Measurements from ENCODE around the gene KRT12.

KRT12 gene

GRCh38 chr17:40866838-40867237 lies at the start of gene KRT12:
Gene KRT12 (minus strand): TSS chr17:40867223. CDS start chr17:40867186, 37 bp downstream.
- no peak within 1 kb of the TSS for H3K27ac ChIP-seq
- TF ChIP-seq CTCF (IDR thresholded peaks at IDR 0.05), result no peak
- H3K4me3 ChIP-seq, result no peak within 1 kb of the TSS
- no peak for DNase-seq (ENCODE audit: low spot score)

GRCh38 chr17:40916366-40916765 lies 49.3 kb upstream of the KRT12 start:
- H3K4me3 ChIP-seq, result no peak overlapping the region
- DNase-seq (ENCODE audit: low spot score), result no peak
- H3K27ac ChIP-seq, result no peak overlapping the region
- TF ChIP-seq CTCF (IDR thresholded peaks at IDR 0.05), result no peak

- DNase-seq (ENCODE audit: low spot score), result no peak
- TF ChIP-seq CTCF (IDR thresholded peaks at IDR 0.05), result no peak
- Histone ChIP-seq H3K4me3 (no peak overlapping the region), H3K27ac (no peak overlapping the region)
These were observed 48.8 kb upstream of the KRT12 start for GRCh38 chr17:40915721-40916256.

DNA sequence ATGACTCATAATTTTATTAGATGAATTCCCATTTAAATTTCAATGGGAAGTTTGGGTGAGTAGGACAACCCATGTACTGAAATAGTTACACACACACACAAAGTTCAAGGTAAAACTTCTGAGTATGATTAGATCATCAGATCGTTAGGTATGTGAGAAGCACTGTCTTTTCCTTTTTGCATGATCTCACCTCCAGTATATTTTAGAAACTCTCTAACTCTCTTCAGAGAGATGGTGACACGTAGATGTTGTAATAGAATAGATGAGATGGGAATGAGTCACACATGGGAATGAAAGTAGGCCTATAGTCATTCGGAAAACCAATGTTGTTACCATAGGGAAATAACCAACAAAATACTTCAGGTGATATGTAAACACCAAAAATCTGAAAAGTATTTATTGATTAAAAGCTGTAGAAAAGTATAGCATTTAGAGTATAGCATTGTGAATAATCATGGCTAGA lies 48.2 kb upstream of the KRT12 start:
- no peak for DNase-seq (ENCODE audit: low spot score)
- Histone ChIP-seq H3K4me3 (no peak overlapping the region), H3K27ac (no peak overlapping the region)
- no peak for TF ChIP-seq CTCF (IDR thresholded peaks at IDR 0.05)

DNA sequence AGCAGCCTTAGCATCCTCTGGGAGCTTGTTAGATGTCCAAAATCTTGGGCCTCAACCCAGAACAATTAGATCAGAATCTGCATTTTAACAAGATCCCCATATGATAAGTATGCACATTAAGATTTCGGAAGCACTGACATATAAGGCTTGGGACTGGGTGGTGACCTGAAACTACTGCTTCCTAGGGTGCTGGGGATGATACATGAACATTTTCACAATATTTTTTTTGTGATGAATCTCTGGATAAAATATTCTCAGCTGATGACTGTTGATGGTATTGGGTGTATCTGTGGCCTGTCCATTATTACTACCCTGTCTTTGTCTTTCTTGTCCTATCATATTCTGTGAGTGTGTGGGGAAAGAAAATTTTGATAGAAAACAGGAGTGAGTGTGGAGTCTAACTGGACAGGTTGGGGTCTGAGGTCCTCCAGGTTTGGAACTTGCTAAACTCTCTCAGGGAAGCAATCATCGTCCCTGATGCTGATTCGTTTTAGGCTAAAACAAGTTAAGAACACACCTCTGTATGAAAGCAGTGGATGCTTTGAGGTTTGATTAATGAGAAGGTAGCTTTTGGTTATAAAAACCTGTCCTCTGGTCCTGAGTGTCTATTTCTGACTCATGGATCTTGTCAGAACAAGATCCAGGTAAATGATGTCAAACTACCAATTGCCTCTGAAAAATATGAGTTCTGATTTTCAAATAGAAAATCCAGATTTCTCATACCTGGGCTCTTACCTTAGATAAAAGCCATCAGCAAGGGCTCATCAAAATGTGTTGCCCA lies 47.2 kb upstream of the KRT12 start:
- no peak for DNase-seq (ENCODE audit: low spot score)
- no peak overlapping the region for H3K27ac ChIP-seq
- no peak for TF ChIP-seq CTCF (IDR thresholded peaks at IDR 0.05)
- no peak overlapping the region for H3K4me3 ChIP-seq

DNA sequence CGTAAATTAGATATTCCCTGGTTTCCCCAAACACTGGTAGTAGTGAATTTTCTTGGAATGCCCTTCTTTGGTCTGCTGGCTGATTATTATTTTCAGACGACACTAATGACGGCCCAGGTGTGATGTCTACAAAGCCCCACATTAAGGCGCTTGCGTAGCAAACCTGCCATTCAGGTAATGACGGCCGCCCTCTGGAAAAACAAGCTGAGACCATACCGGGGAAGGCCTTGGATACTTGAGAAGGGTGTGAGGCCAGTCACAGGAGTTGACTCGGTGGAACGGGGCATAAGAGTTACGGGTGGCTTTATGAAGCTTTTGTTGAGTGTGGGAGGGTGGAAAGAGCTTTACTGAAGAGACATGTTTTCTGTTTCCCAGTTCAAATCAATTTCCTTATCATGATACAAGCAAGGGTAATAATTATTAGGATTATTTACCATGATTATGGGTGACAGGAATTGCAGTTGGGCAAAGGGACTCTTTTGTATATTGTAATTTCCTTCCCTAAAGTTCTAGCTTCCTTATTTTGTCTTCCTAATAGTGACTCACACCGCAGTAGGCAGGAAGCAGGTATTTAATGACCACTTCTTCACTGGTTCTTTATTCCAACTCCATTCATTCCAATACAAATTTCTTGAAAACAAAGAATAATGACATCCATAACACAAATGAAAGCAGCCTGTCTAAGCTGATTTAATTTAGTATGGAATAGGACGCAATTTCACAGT lies 45.6 kb upstream of the KRT12 start:
- no peak overlapping the region for H3K4me3 ChIP-seq
- TF ChIP-seq CTCF (IDR thresholded peaks at IDR 0.05), result no peak
- no peak overlapping the region for H3K27ac ChIP-seq
- DNase-seq (ENCODE audit: low spot score), result no peak

Data from coronary artery (tissue), 2 donors.